HUES48 (cell line): ENCODE measurements around the gene ALOX5AP.

ENCODE experiments used
- H3K27ac ChIP-seq: one replicate; pipeline ENCODE4 v1.7.0; 2013; ENCODE audit warnings: low read depth, low read length, inconsistent platforms
- H3K27me3 ChIP-seq: 2 replicates; pipeline ENCODE4 v1.6.1; 2013; ENCODE audit warnings: mild to moderate bottlenecking, low read length; ENCODE audit not compliant: control insufficient read depth, insufficient read depth
- H3K36me3 ChIP-seq: 2 replicates; pipeline ENCODE4 v1.6.1; 2013; ENCODE audit warnings: low read length; ENCODE audit not compliant: control insufficient read depth, insufficient read depth
- H3K4me1 ChIP-seq: 2 replicates; pipeline ENCODE4 v1.6.1; 2013; ENCODE audit warnings: mild to moderate bottlenecking, low read length; ENCODE audit not compliant: control insufficient read depth, insufficient read depth
- H3K4me3 ChIP-seq: 2 replicates; pipeline ENCODE4 v1.5.1; 2013; ENCODE audit warnings: mild to moderate bottlenecking, low read depth, low read length
- H3K9ac ChIP-seq: 2 replicates; pipeline ENCODE4 v1.6.1; 2013; ENCODE audit warnings: mild to moderate bottlenecking, low read depth, low read length, moderate library complexity
- H3K9me3 ChIP-seq: 2 replicates; pipeline ENCODE4 v1.6.1; 2013; ENCODE audit warnings: low read length; ENCODE audit not compliant: control insufficient read depth, insufficient read depth

Gene ALOX5AP

DNA sequence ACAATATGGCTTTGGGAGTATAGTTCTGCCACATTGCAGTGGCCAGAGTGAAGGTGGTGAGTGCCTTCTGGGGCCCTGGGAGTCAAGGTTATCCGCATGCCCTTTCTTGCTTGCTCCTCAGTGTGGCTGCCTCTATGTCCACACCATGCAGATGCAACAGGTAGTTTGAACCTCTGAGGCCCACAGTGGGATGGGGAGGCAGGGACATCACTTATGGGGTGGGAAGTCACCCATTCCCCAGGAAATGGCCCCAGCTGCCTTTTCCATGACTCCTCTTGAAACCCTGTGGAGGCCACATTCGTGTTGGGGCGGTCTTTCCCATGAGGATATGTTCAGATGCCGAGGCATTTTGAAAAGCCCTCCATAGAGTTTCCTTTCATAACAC, 20.0 kb upstream of the ALOX5AP start:
- Histone ChIP-seq H3K9me3 (no peaks in the 10 kb centered on the region), H3K27ac (no peak overlapping the region), H3K9ac (no peak overlapping the region), H3K27me3 (no peaks in the 10 kb centered on the region), H3K4me3 (no peak overlapping the region), H3K36me3 (no peaks in the 10 kb centered on the region), H3K4me1 (no peaks in the 10 kb centered on the region)

DNA sequence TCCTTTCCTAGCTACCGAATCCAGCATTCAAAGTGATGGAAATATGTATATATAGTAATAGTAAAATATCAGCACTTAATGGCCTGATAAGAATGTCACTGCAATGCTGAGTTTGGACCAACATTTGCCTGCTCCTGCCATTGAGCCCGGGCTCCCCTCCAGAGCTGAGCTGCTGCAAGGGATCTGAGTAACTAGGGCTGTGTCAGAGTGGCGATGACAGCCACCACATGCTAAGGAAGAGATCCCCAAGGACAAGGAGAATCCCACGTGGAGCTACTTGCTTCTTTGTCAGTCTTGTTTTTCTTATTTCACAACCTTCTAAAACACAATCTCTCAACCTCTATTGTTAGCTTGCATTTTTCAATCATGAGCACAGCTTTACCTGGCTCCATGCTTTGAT, 19.5 kb upstream of the ALOX5AP start:
- Histone ChIP-seq H3K4me3 (no peak overlapping the region), H3K27me3 (no peaks in the 10 kb centered on the region), H3K36me3 (no peaks in the 10 kb centered on the region), H3K4me1 (no peaks in the 10 kb centered on the region), H3K27ac (no peak overlapping the region), H3K9me3 (no peaks in the 10 kb centered on the region), H3K9ac (no peak overlapping the region)

DNA sequence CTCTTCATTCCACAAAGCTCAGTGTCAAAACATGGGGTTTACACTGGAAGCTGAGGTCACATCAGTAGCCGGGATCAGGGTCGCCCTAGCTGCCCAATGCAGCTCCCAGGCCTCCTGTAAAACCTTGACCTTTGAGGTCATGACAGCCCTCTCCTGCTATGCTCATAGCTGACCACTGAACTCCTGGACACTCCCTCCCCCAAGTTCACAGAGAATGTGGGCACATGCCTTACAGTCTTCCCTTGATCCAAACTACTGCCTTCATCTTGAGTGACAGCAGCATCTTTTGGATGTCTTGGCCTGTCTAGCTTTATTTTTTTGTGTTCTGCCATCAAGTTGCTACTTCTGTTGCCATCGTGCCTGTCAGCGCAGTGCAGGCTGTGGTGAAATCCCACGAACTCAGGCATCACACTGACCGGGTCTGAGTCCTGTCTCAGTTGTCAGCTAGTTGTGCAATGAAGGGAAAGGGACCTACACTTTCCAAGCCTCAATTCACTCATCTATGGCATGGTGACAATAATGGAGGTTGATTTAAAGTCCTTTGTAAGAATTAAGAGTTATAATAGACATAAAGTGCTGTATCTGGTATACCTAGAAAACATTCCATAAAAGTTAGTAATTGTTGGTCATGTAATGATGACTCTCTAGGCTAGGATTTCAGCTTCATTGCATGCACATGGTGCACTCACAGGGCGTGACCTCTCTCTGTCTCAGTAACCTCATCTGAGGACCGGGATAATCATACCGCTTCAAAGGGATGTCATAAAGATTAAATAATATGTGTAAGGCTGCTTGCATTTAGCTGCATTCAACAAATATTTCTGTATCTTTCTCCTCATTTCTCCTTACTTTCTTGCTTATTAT, 16.4 kb upstream of the ALOX5AP start:
- no peaks in the 10 kb centered on the region for H3K9me3 ChIP-seq
- no peak overlapping the region for H3K27ac ChIP-seq
- H3K4me3 ChIP-seq, result no peak overlapping the region
- no peaks in the 10 kb centered on the region for H3K4me1 ChIP-seq
- H3K9ac ChIP-seq, result no peak overlapping the region
- H3K27me3 ChIP-seq, result no peaks in the 10 kb centered on the region
- no peaks in the 10 kb centered on the region for H3K36me3 ChIP-seq

- Histone ChIP-seq H3K9me3 (no peaks in the 10 kb centered on the region), H3K36me3 (no peaks in the 10 kb centered on the region), H3K4me1 (no peaks in the 10 kb centered on the region), H3K4me3 (no peak overlapping the region), H3K9ac (no peak overlapping the region), H3K27me3 (no peaks in the 10 kb centered on the region), H3K27ac (no peak overlapping the region)
These were observed 15.8 kb upstream of the ALOX5AP start for GRCh38 chr13:30719525-30719914.

GRCh38 chr13:30720172-30720869, 15.0 kb upstream of the ALOX5AP start:
- Histone ChIP-seq H3K27ac (no peak overlapping the region), H3K36me3 (no peaks in the 10 kb centered on the region), H3K4me1 (no peaks in the 10 kb centered on the region), H3K27me3 (no peaks in the 10 kb centered on the region), H3K9ac (no peak overlapping the region), H3K9me3 (no peaks in the 10 kb centered on the region), H3K4me3 (no peak overlapping the region)

DNA sequence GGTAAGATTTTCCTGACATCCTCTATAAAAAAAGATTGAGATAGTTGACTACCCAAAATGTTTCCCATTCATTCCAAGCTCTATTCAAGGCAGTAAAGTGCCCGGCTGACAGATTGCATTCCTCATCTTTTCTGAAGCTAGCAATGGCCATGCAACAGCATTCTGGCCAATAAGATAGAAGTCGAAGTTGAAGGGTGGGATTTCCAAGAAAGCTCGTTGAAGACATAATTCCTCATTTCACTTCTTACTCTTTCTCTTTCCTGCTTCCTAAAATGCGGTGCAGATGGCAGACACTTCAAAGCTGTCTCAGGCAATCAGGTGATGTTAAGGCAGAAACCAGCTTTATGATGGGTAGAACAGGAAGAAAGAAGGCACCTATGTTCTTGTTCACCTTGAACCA, 13.4 kb upstream of the ALOX5AP start:
- Histone ChIP-seq H3K9ac (no peak overlapping the region), H3K4me1 (no peaks in the 10 kb centered on the region), H3K27me3 (no peaks in the 10 kb centered on the region), H3K4me3 (no peak overlapping the region), H3K9me3 (no peaks in the 10 kb centered on the region), H3K27ac (no peak overlapping the region), H3K36me3 (no peaks in the 10 kb centered on the region)

DNA sequence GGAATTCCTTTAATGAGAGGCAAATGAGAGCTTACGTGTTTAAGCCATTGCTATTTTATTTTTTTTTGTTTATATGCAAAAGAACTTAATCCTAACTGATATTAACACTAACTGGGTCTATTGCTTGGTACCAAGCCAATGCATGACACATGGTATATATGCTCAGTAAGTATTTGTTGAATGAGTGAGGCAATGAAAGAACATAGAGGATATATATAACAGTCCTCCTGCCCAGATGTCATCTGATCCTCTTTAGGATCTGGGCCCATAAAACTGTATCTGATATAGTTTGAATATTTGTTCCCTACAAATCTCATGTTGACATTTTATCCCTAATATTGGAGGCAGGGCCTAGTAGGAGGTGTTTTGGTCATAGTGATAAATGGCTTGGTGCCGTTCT, 13.0 kb upstream of the ALOX5AP start:
- Histone ChIP-seq H3K27me3 (no peaks in the 10 kb centered on the region), H3K9ac (no peak overlapping the region), H3K9me3 (no peaks in the 10 kb centered on the region), H3K4me3 (no peak overlapping the region), H3K27ac (no peak overlapping the region), H3K4me1 (no peaks in the 10 kb centered on the region), H3K36me3 (no peaks in the 10 kb centered on the region)

DNA sequence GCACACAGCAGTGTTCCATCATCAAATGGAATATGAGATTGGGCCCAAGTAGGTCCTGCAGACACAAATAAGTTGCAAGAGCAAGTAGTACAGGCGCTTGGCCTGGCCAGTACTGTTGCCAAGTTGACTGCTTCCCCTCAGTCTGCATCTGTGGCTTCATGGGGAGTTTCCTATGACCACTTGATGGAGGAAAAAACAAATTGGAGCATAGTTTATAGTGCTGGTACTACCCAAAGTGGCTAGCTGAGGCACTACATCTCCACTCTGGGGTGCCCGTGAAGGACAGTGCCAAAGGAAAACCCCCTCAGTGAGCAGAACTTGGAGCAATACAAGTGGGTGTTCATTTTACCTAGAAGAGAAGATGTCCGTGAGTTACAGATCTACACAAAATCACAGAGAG, 10.6 kb upstream of the ALOX5AP start:
- H3K9me3 ChIP-seq, result no peaks in the 10 kb centered on the region
- no peaks in the 10 kb centered on the region for H3K27me3 ChIP-seq
- H3K4me3 ChIP-seq, result no peak overlapping the region
- H3K4me1 ChIP-seq, result no peaks in the 10 kb centered on the region
- no peak overlapping the region for H3K9ac ChIP-seq
- no peak overlapping the region for H3K27ac ChIP-seq
- no peaks in the 10 kb centered on the region for H3K36me3 ChIP-seq

- Histone ChIP-seq H3K4me1 (no peaks in the 10 kb centered on the region), H3K27me3 (no peaks in the 10 kb centered on the region), H3K9me3 (no peaks in the 10 kb centered on the region), H3K4me3 (no peak overlapping the region), H3K36me3 (no peaks in the 10 kb centered on the region), H3K9ac (no peak overlapping the region), H3K27ac (no peak overlapping the region)
These were observed 9.8 kb upstream of the ALOX5AP start for GRCh38 chr13:30725326-30726085.

- H3K27me3 ChIP-seq, result no peaks in the 10 kb centered on the region
- H3K9me3 ChIP-seq, result no peaks in the 10 kb centered on the region
- H3K27ac ChIP-seq, result no peak overlapping the region
- H3K9ac ChIP-seq, result no peak overlapping the region
- no peaks in the 10 kb centered on the region for H3K4me1 ChIP-seq
- no peak overlapping the region for H3K4me3 ChIP-seq
- no peaks in the 10 kb centered on the region for H3K36me3 ChIP-seq
These were observed 9.2 kb upstream of the ALOX5AP start for GRCh38 chr13:30726192-30726591.
